HepG2 (cell line): ENCODE measurements around the gene ABI3BP. TPM values are rescaled to one million over a fixed set of nuclear protein-coding genes. Genes with fewer than 3 reads are reported as not detected.

Source experiments
- ATAC-seq: fragments of 200-7000 bp; cut with Tn5 transposase; 3 replicates; pipeline ENCODE4 v1.9.1; 2020; ENCODE audit warnings: mild to moderate bottlenecking, moderate library complexity
- BruUV-seq: library from RNA; stranded (reverse); fragments of 400-500 nt; replicated peaks from 2 replicates; lab custom pipeline; 2021; lab: Mats Ljungman, UMichigan
- CTCF ChIA-PET: fragments of 300-600 bp; formaldehyde crosslinking; extraction: SDS; loops from one replicate; lab custom pipeline; 2021; ENCODE audit warnings: low total read pairs, inconsistent platforms, low intra/inter-chr PET ratio; lab: Yijun Ruan, JAX
- POLR2A ChIA-PET: fragments of 350-600 bp; sonication (Branson Sonifier 250); formaldehyde crosslinking; loops from one replicate; lab custom pipeline; 2020; ENCODE audit warnings: antibody characterized with exemption, inconsistent platforms; lab: Yijun Ruan, JAX
- DNase-seq: peaks from one replicate; pipeline ENCODE4 v3.0.0-alpha.2; 2015; ENCODE audit warnings: low spot score
- FAIRE-seq: peaks from 3 replicates; lab custom pipeline; 2011; peaks lifted over from hg19 to GRCh38; lab: Jason Lieb, UNC
- H2AFZ ChIP-seq: one replicate; pipeline ENCODE4 v1.6.1; 2011; ENCODE audit warnings: low read length, inconsistent platforms
- H3K27ac ChIP-seq: fragments of 300-600 bp; 3 replicates; pipeline ENCODE4 v1.8.0; 2011; ENCODE audit warnings: mixed run types, mild to moderate bottlenecking, mixed read lengths, low read length, inconsistent platforms; ENCODE audit not compliant: insufficient read depth; ENCODE audit errors: extremely low read length
- H3K27me3 ChIP-seq, 2 experiments: fragments of 200-600 bp in 1 of 2; 2 replicates in 1 of 2; 3 replicates in 1 of 2; pipeline versions ENCODE4 v1.6.0 to v1.8.0; 2011; ENCODE audit warnings: low read length in 2 of 2, mild to moderate bottlenecking in 2 of 2, moderate library complexity in 2 of 2, inconsistent platforms in 1 of 2; ENCODE audit not compliant: insufficient read depth in 2 of 2, control insufficient read depth in 1 of 2
- H3K36me3 ChIP-seq, 2 experiments: fragments of 200-600 bp in 1 of 2; replicated peaks in 1 of 2; 2 replicates in 1 of 2; 3 replicates in 1 of 2; pipeline versions ENCODE4 v1.5.1 to v1.8.0; 2011; ENCODE audit warnings: low read length in 2 of 2, inconsistent platforms in 1 of 2; ENCODE audit not compliant: insufficient read depth in 2 of 2, control insufficient read depth in 1 of 2
- H3K4me1 ChIP-seq: 2 replicates; pipeline ENCODE4 v1.5.1; 2012; ENCODE audit warnings: low read length, inconsistent platforms; ENCODE audit not compliant: insufficient read depth
- H3K4me2 ChIP-seq: 2 replicates; pipeline ENCODE4 v1.6.0; 2011; ENCODE audit warnings: low read depth, low read length, inconsistent platforms
- H3K4me3 ChIP-seq, 3 experiments: fragments of 200-600 bp in 1 of 3; sonication (generic), shearing (Covaris generic) in 1 of 3; replicated peaks in 1 of 3; 2 replicates each; pipeline ENCODE4 v1.5.1; 2011 to 2016; ENCODE audit warnings: low read length in 3 of 3, inconsistent platforms in 2 of 3, low read depth in 2 of 3, mild to moderate bottlenecking in 2 of 3, control low read depth in 1 of 3, mixed read lengths in 1 of 3; ENCODE audit not compliant: insufficient read depth in 1 of 3
- H3K79me2 ChIP-seq: one replicate; pipeline ENCODE4 v1.6.1; 2011; ENCODE audit warnings: low read length, inconsistent platforms; ENCODE audit not compliant: insufficient read depth
- H3K9ac ChIP-seq: 2 replicates; pipeline ENCODE4 v1.6.0; 2011; ENCODE audit warnings: mild to moderate bottlenecking, low read depth, low read length, inconsistent platforms; ENCODE audit not compliant: insufficient read depth
- H3K9me3 ChIP-seq: 2 replicates; pipeline ENCODE4 v1.5.1; 2012; ENCODE audit warnings: mild to moderate bottlenecking, low read length
- H4K20me1 ChIP-seq: 2 replicates; pipeline ENCODE4 v1.6.0; 2011; ENCODE audit warnings: inconsistent platforms, mild to moderate bottlenecking, low read length, moderate library complexity; ENCODE audit not compliant: insufficient read depth
- ATRX ChIP-seq: sonication (generic); formaldehyde crosslinking; IDR thresholded peaks from 2 replicates; pipeline ENCODE4 v1.4.0; 2020; ENCODE audit warnings: missing genetic modification reagents, borderline replicate concordance
- JDP2 ChIP-seq: sonication (generic); formaldehyde crosslinking; IDR thresholded peaks from 2 replicates; pipeline ENCODE4 v1.8.1; 2022; ENCODE audit warnings: missing genetic modification reagents, borderline replicate concordance
- KDM3A ChIP-seq: IDR thresholded peaks from 2 replicates; pipeline ENCODE4 v1.6.1; 2018; ENCODE audit warnings: low read depth, missing compliant biosample characterization
- MAFF ChIP-seq: IDR thresholded peaks from 2 replicates; pipeline ENCODE4 v1.6.1; 2011; ENCODE audit warnings: low read depth, low read length, improper control_type of control experiment
- MAFK ChIP-seq, 2 experiments: IDR thresholded peaks in 1 of 2; conservative IDR thresholded peaks in 1 of 2; 2 replicates each; pipeline ENCODE4 v1.6.1; 2011; ENCODE audit warnings: improper control_type of control experiment in 2 of 2, low read length in 2 of 2
- MED8 ChIP-seq: sonication (generic); formaldehyde crosslinking; IDR thresholded peaks from 2 replicates; pipeline ENCODE4 v1.8.1; 2023; ENCODE audit warnings: mild to moderate bottlenecking, missing genetic modification reagents; ENCODE audit not compliant: insufficient replicate concordance
- NFKBIZ ChIP-seq: IDR thresholded peaks from 2 replicates; pipeline ENCODE4 v1.6.1; 2018; ENCODE audit warnings: missing genetic modification reagents, missing compliant biosample characterization
- PRPF4 ChIP-seq: fragments of 200-400 bp; formaldehyde crosslinking; IDR thresholded peaks from 2 replicates; pipeline ENCODE4 v1.6.1; 2016; ENCODE audit warnings: low read length, low read depth; ENCODE audit not compliant: poor library complexity, severe bottlenecking
- WGBS: methylation state at CpG from one replicate; pipeline ENCODE4 v1.1.6; 2017; ENCODE audit warnings: low lambda C conversion rate; 5-methylcytosine and 5-hydroxymethylcytosine counted together
- in situ Hi-C: cut with HindIII; loops from 2 replicates; pipeline ENCODE4 v1.10.0; 2017; ENCODE audit warnings: low pct_unique_long_range_greater_than_20kb; ENCODE audit not compliant: extremely low pct_ligation_motif_present
- intact Hi-C: fragments of 100-400 bp; cut with micrococcal nuclease; formaldehyde crosslinking; loops from one replicate; pipeline ENCODE4 v1.10.0; 2022; ENCODE audit not compliant: unreplicated experiment
- polyA plus RNA-seq, 8 experiments: library from polyadenylated mRNA; depleted of rRNA in 3 of 8; stranded (reverse) in 7 of 8; unstranded in 1 of 8; fragments of >200 nt; fragmentation: Illumina TruSeq in 4 of 8; extraction: Trizol in 4 of 8; gene quantifications; 2 replicates each; pipeline versions ENCODE4 v1.2.1 to v1.2.3, GENCODE V29; 2011 to 2016; ENCODE audit warnings: low read depth in 4 of 8, missing spikeins in 1 of 8, mixed read lengths in 1 of 8; ENCODE audit not compliant: insufficient read depth in 1 of 8
- total RNA-seq, 5 experiments: library from RNA; depleted of rRNA; stranded (reverse); fragments of >200 nt; fragmentation: Illumina TruSeq; extraction: Trizol; gene quantifications; 2 replicates each; pipeline ENCODE4 v1.2.3, GENCODE V29; 2016; ENCODE audit warnings: low read depth in 1 of 5
- TF ChIP-seq, protein P1 (sequence below): fragments of 450-650 bp; IDR thresholded peaks from 2 replicates; pipeline ENCODE4 v1.6.1; 2017
- TF ChIP-seq, protein P2 (sequence below): sonication (generic); formaldehyde crosslinking; IDR thresholded peaks from 2 replicates; pipeline ENCODE4 v1.5.1; 2020; ENCODE audit warnings: mild to moderate bottlenecking, missing genetic modification reagents, moderate library complexity

The ABI3BP gene
- total and polyA plus RNA-seq, 2 of the 13 experiments (the other 11 are each of a cell fraction or from before 2014, with no cell fraction given): not detected

DNA sequence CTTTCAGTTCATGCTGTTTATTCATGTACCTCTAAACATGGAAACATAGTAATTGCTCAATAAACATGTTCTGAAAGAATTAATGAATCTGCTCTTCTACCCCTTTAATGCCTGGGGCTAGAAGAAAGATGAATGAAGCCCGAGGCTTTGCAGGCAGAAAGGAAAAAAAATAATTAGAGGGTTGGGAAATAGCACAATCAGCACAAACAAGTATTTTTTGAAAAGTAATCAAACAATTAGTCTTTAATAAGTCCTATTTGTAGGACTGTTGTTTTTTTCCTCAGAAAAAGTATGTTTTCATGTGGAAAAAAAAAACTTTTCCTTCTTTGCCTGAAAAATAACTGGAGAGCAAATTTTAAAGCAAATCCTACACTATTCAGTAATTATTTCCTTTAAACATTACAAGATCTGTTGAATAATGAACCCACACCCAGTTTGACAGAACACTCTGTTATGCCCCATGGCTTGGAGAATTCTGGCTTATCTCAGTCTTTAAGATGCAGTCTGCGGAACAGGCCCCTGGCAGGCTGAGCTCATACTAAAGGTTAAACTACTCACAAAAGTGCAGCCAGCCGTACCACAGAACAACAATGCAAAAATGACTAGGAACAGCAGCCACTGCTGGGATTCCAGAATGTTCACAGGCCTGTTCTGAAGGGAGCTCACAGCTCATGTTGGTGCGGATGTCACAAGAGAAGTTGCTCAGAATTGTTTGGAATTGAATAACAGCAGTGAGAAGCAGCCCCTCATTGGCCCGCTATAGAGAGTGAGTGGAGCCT lies 79.2 kb downstream of the ABI3BP start:
- ChIA-PET CTCF (no interaction called here), POLR2A (no interaction called here)
- FAIRE-seq (no peak), ATAC-seq (no peak), DNase-seq (no peak)
- in situ Hi-C loops (no loop called here), intact Hi-C loops (no loop called here)
- Histone ChIP-seq H3K4me2 (no peak overlapping the region), H4K20me1 (no peaks in the 10 kb centered on the region), H3K27ac (no peak overlapping the region), H3K4me1 (no peaks in the 10 kb centered on the region), H3K36me3 (no peaks in the 10 kb centered on the region), H3K79me2 (no peaks in the 10 kb centered on the region), H3K9me3 (no peaks in the 10 kb centered on the region), H3K27me3 (no peaks in the 10 kb centered on the region; a peak in 1 of 5 replicates), H3K4me3 (no peak overlapping the region), H3K9ac (no peak overlapping the region), H2AFZ (no peak overlapping the region)
- WGBS: 15% methylated on average over 5 of the region's 5 CpGs
- TF ChIP-seq MED8 (CRISPR knock-in tag): no peak
- 0 out of 2 replicates have a peak, but pooled peaks have one; percentile 45 for TF ChIP-seq MAFF
- peak in 1 of 2 experiments; percentile 60; a peak in 3 of 4 replicates for TF ChIP-seq MAFK (conservative IDR thresholded peaks at IDR 0.05 in 1 of 2, IDR thresholded peaks at IDR 0.05 in 1 of 2; ENCODE audit: low read length in 2 of 2)
- no TSS peak for BruUV-seq

DNA sequence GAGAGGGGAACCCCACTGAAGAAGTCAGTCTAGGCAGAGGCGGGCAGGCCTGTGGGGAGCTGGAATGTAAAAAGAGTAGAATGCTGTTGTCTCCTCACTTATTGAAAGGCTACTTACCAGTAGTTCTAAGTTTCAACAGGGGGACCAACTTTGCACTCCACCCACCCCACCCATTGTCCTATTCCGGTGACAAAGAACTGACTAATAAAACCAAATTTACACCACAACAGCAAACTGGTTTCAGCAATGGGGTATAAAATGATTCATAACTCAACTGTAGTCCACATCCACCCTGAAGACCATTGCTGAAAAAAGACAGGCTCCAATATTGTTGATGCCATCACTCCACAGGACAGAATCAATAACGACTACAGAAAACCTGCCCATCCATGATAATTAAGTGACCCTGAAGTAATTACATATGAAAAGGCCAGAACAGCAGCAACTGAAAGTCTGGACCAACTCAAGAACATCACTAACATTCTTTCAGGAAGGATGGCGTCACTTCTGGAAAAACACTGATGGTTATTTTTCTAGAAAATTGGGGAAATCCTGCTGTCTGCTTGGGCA lies 80.2 kb downstream of the ABI3BP start:
- Histone ChIP-seq H3K79me2 (no peaks in the 10 kb centered on the region), H3K36me3 (no peaks in the 10 kb centered on the region), H3K27ac (no peak overlapping the region), H2AFZ (no peak overlapping the region), H3K4me3 (no peak overlapping the region), H3K9ac (no peak overlapping the region), H3K4me1 (no peaks in the 10 kb centered on the region), H3K9me3 (no peaks in the 10 kb centered on the region), H3K4me2 (no peak overlapping the region), H4K20me1 (no peaks in the 10 kb centered on the region), H3K27me3 (no peaks in the 10 kb centered on the region; a peak in 1 of 5 replicates)
- intact Hi-C loops (no loop called here), in situ Hi-C loops (no loop called here)
- DNase-seq: no peak
- ChIA-PET CTCF (no interaction called here), POLR2A (no interaction called here)
- ATAC-seq: no peak
- no peak for FAIRE-seq
- WGBS: 32% methylated on average over 4 of the region's 4 CpGs
- no TSS peak for BruUV-seq
- TF ChIP-seq NFKBIZ: no peak
- no peak for TF ChIP-seq KDM3A
- no peak for TF ChIP-seq JDP2 (CRISPR knock-in tag)
- no peak for TF ChIP-seq ATRX (CRISPR knock-in tag)
- TF ChIP-seq, protein P1, sequence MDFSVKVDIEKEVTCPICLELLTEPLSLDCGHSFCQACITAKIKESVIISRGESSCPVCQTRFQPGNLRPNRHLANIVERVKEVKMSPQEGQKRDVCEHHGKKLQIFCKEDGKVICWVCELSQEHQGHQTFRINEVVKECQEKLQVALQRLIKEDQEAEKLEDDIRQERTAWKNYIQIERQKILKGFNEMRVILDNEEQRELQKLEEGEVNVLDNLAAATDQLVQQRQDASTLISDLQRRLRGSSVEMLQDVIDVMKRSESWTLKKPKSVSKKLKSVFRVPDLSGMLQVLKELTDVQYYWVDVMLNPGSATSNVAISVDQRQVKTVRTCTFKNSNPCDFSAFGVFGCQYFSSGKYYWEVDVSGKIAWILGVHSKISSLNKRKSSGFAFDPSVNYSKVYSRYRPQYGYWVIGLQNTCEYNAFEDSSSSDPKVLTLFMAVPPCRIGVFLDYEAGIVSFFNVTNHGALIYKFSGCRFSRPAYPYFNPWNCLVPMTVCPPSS: no peak
- no peak for TF ChIP-seq PRPF4
- TF ChIP-seq, protein P2, sequence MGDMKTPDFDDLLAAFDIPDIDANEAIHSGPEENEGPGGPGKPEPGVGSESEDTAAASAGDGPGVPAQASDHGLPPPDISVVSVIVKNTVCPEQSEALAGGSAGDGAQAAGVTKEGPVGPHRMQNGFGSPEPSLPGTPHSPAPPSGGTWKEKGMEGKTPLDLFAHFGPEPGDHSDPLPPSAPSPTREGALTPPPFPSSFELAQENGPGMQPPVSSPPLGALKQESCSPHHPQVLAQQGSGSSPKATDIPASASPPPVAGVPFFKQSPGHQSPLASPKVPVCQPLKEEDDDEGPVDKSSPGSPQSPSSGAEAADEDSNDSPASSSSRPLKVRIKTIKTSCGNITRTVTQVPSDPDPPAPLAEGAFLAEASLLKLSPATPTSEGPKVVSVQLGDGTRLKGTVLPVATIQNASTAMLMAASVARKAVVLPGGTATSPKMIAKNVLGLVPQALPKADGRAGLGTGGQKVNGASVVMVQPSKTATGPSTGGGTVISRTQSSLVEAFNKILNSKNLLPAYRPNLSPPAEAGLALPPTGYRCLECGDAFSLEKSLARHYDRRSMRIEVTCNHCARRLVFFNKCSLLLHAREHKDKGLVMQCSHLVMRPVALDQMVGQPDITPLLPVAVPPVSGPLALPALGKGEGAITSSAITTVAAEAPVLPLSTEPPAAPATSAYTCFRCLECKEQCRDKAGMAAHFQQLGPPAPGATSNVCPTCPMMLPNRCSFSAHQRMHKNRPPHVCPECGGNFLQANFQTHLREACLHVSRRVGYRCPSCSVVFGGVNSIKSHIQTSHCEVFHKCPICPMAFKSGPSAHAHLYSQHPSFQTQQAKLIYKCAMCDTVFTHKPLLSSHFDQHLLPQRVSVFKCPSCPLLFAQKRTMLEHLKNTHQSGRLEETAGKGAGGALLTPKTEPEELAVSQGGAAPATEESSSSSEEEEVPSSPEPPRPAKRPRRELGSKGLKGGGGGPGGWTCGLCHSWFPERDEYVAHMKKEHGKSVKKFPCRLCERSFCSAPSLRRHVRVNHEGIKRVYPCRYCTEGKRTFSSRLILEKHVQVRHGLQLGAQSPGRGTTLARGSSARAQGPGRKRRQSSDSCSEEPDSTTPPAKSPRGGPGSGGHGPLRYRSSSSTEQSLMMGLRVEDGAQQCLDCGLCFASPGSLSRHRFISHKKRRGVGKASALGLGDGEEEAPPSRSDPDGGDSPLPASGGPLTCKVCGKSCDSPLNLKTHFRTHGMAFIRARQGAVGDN: no peak
